ENCODE measurements around the gene MATK.

DNA sequence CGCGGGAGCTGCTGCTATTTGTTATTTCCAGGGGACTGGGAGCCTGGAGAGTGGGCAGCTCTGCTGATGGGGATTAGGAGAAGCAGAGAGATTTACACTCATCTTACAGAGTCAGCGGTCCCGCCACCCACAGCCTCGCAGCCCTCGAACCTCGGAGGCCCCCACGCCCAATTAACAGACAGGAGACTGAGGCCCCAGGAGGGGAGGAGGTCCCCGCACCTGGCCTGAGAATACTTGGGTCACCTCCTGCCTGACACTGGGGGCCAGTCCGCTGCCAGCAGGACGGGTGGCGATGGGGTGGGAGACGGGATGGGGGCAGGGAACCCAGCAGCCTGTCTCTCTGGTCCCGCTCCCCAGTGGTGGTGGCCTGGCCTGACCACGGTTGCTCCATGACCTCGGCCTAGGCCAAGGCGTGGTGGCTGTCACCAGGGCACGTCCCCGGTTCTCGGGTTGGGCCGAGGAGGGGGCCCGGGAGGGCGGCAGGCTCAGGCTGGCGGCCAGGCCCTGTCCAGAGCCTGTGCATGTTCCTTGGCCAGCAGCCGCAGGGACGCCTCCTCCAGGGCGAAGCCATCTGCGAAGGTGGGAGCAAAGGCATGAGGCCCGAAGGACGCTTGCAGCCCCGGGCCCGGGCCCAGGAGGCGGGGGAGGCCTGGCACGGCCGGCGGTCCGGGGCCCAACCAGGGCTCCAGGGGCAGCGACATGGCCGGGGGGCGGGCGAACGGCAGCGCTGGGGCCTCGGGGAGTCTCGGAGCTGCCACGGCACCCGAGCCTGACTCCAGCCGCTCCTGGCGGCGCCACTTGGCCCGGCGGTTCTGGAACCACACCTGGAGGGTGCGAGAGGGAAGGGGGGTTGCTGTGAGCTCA lies 15.8 kb downstream of the MATK start:
- TF ChIP-seq POLR2A (IDR thresholded peaks at IDR 0.05; ENCODE audit: low read depth, low read length) (no peak), POLR2AphosphoS5 (IDR thresholded peaks at IDR 0.05; ENCODE audit: low read depth, low read length) (no peak), TAF1 (IDR thresholded peaks at IDR 0.05; ENCODE audit: borderline replicate concordance, low read depth, low read length) (no peak)

Data from GM12892 (cell line).